HG03159 (cell line): ENCODE measurements around the gene KIAA0513.

Experiments used
- ATAC-seq: cut with Tn5 transposase; IDR thresholded peaks from one replicate; pipeline ENCODE4 v1.9.1; 2021; ENCODE audit warnings: mild to moderate bottlenecking, moderate library complexity; ENCODE audit not compliant: unreplicated experiment

Gene KIAA0513

GRCh38 chr16:85086347-85087291 lies 59.0 kb downstream of the KIAA0513 start:
- peak; percentile 58 for ATAC-seq

GRCh38 chr16:85087899-85088569 lies 60.4 kb downstream of the KIAA0513 start:
- ATAC-seq = no peak

DNA sequence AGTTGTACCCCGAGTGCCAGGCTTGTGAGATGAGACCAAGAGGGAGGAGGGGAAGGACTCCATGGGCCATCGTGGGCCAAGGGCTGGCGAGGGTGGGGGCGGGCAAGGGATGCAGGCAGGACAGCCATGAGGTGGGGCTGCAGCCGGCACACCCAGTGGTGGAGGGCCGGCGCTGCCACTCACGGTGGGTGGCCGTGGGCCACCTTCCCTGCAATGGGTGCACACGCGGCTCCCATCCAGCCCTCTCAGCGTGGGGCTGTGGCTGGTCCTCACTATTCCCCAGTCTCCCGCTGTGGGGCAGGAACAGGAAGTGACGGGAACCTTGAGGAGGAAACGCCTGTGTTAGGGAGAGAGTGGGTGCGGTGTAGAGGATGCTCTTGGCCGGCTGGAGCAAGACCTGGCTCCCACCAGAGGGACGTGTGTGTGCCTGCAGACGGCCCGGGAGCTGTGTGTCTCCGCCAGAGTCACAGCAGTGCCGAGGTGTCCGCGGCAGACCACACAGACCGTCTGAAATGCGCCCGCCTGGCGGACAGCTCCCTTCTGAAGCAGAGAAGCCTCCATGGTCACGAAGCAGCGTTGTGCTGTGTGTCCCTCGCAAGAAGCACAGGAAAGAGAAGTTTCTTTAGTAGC lies 61.1 kb downstream of the KIAA0513 start:
- ATAC-seq = no peak

GRCh38 chr16:85089525-85089924 lies 61.9 kb downstream of the KIAA0513 start:
- no peak for ATAC-seq

DNA sequence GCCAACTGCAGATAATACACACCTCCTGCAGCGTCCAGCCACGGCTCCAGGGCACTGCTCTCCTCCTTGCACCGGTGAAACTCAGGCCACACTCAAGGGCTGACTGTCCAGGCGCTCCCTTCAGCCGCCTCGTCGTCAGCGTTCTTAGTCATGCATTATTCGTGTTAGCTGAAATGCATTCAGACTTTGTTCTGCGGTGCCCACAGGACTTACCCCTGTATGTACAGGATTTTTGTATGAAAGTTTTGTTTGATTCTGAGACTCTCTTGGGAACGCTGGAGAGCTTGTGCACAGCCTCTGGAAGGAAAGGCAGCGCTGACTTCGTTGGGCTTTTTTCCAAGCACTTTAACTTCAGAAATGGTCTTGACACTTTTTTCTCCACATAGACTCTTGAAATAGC lies 62.6 kb downstream of the KIAA0513 start:
- no peak for ATAC-seq

GRCh38 chr16:85090873-85091521 lies 63.4 kb downstream of the KIAA0513 start:
- no peak for ATAC-seq

GRCh38 chr16:85091522-85091910 lies 63.9 kb downstream of the KIAA0513 start:
- no peak for ATAC-seq

GRCh38 chr16:85092309-85092708 lies 64.7 kb downstream of the KIAA0513 start:
- ATAC-seq = no peak

- ATAC-seq = no peak
These were observed 65.3 kb downstream of the KIAA0513 start for GRCh38 chr16:85092851-85093250.

- no peak for ATAC-seq
These were observed 66.1 kb downstream of the KIAA0513 start for GRCh38 chr16:85093705-85094104.

GRCh38 chr16:85094176-85094805 lies 66.7 kb downstream of the KIAA0513 start:
- no peak for ATAC-seq

GRCh38 chr16:85094812-85095211 lies 67.2 kb downstream of the KIAA0513 start:
- ATAC-seq = no peak

- ATAC-seq = no peak
These were observed 69.3 kb downstream of the KIAA0513 start for GRCh38 chr16:85096921-85097320.

DNA sequence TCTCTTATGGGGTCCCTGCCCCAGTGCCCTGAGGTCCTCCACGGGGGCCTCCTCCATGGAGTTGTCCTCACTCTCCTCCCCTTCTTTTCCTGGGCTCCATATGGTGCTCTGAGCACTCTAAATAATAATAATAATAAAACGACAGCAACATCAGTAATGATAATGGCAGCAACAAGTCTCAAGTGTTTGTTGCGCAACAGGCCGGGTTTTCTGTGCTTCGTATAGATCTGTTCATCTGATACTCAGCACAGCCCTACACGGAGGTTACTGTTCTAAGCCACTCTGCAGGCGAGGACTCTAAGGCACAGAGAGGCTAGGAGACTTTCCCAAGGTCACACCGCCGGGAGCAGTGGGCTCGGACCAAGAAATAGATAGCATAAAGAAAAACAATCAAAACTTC lies 71.0 kb downstream of the KIAA0513 start:
- ATAC-seq = no peak

GRCh38 chr16:85100265-85100664 lies 72.7 kb downstream of the KIAA0513 start:
- no peak for ATAC-seq

- no peak for ATAC-seq
These were observed 74.5 kb downstream of the KIAA0513 start for GRCh38 chr16:85101956-85102630.

GRCh38 chr16:85103114-85104079 lies 75.8 kb downstream of the KIAA0513 start:
- ATAC-seq = no peak

DNA sequence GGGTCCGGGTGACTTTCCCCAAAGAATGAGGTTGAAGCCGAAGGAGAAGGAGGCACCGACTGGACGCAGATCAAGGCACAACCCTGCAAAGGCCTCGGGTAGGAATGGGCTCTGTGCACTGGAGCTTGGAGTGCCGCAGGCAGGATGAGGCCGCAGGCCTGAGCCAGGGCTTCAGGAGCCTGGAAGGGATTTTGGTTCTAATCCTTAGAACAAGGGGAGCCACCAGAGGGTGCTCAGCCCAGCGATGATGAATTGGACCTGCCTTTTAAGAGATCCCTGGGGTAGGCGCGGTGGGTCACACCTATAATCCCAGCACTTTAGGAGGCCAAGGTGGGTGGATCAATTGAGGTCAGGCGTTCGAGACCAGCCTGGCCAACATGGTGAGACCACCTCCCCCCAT lies 76.6 kb downstream of the KIAA0513 start:
- no peak for ATAC-seq

DNA sequence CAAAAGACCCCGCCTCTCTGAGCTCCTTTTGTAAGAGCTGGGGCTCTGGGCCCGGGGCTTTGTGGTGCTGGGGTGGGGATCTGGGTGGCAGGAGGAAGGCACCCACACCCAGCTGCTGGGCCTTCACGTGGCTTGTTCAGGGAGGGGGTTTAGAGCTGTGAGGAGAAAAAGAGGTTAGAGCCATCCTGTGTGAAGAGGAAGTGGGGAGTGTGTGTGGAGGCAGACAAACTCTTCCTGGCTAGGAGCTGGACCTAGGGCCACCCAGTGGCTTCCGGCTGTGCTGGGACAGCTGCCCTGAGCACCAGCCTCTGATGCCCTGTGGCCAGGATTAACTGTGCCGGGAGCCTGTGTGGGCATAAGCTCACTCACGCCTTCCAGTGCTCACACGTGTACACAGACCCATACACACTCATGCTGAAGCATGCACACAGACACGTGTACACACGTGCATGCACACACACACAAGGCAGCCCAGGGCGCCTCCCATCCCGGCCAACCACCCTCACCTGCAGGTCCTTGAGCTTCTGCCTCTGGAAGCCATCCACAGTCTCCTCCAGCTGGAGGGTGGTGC lies 77.3 kb downstream of the KIAA0513 start:
- ATAC-seq = no peak
